22Rv1 (cell line): Measurements from ENCODE around the gene ANKHD1.

ENCODE experiments used
- CTCF ChIP-seq: fragments of 450-650 bp; IDR thresholded peaks from 2 replicates; pipeline ENCODE4 v1.5.1; 2017; ENCODE audit warnings: mild to moderate bottlenecking
- ZFX ChIP-seq: fragments of 450-650 bp; IDR thresholded peaks from 2 replicates; pipeline ENCODE4 v1.6.1; 2017; ENCODE audit warnings: antibody characterized with exemption, borderline replicate concordance

GRCh38 chr5:140360101-140360500, 41.5 kb upstream of the ANKHD1 start, which contains the start of gene SLC4A9:
- TF ChIP-seq CTCF (no peak), ZFX (no peak)
